ENCODE measurements around the gene ABCC11. TPM values are rescaled to one million over a fixed set of nuclear protein-coding genes. Genes with fewer than 3 reads are reported as not detected.

Gene ABCC11
- total and polyA plus RNA-seq, 2 of the 13 experiments (the other 11 are each of a cell fraction or from before 2014, with no cell fraction given), result 1.0 to 1.4 TPM

DNA sequence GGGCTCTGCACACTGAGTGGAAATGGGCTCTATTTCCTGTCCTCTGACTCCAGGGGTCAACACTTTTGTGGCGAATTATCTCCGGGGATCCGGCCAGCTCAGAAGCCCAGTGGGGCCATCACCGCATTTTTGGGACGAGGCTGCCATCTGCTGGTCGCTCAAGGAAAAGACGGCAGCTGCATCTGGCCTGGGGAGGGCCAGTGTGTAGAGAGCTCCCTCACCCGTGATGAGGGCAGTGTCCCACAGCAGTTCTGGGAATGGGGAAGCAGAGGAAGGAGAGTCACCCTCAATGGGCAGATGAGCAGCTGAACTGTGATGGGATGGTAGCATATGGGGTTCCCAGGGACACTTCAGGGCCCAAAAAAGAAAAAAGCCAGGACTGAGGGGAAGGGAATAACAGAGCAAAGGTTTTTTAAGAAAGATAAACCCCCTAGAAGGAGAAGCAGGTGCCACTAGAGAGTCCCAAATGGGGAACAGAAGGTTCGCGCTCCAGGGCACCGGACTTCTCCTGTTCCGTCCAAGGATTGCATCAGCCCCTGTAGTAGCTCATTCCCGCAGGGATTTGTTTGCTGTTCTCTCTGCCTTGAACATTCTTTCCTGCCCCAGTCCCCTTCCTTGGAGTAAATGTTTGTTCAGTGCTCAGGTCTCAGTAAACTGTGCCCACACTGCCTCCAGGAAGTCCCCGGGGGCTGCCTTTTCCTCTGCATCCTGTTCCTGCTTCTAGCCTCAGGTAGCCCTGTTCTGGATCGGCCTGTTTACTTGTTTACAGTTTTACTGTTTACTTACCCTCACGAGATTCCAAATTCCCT, 82.2 kb downstream of the ABCC11 start (continued):
- TF ChIP-seq HDAC6 (IDR thresholded peaks at IDR 0.05; ENCODE audit: low read depth, low read length), result no peak
- no peak for TF ChIP-seq MEIS2 (CRISPR knock-in tag; IDR thresholded peaks at IDR 0.05)
- no peak for TF ChIP-seq ZNF382 (CRISPR knock-in tag; IDR thresholded peaks at IDR 0.05; ENCODE audit: borderline replicate concordance)
- TF ChIP-seq ZNF468 (CRISPR knock-in tag; IDR thresholded peaks at IDR 0.05), result no peak
- TF ChIP-seq PAWR (CRISPR knock-in tag; IDR thresholded peaks at IDR 0.05; ENCODE audit: borderline replicate concordance), result no peak
- TF ChIP-seq ZNF660 (CRISPR knock-in tag; IDR thresholded peaks at IDR 0.05; ENCODE audit: borderline replicate concordance, low read depth), result no peak
- no peak; the same call in 1 of the 2 replicates for TF ChIP-seq ZNF777 (CRISPR knock-in tag; IDR thresholded peaks at IDR 0.05)
- no peak for TF ChIP-seq RNF2 (conservative IDR thresholded peaks at IDR 0.05; ENCODE audit: low read depth)
- TF ChIP-seq ZNF432 (CRISPR knock-in tag; IDR thresholded peaks at IDR 0.05; ENCODE audit: borderline replicate concordance), result no peak
- TF ChIP-seq, protein P1, sequence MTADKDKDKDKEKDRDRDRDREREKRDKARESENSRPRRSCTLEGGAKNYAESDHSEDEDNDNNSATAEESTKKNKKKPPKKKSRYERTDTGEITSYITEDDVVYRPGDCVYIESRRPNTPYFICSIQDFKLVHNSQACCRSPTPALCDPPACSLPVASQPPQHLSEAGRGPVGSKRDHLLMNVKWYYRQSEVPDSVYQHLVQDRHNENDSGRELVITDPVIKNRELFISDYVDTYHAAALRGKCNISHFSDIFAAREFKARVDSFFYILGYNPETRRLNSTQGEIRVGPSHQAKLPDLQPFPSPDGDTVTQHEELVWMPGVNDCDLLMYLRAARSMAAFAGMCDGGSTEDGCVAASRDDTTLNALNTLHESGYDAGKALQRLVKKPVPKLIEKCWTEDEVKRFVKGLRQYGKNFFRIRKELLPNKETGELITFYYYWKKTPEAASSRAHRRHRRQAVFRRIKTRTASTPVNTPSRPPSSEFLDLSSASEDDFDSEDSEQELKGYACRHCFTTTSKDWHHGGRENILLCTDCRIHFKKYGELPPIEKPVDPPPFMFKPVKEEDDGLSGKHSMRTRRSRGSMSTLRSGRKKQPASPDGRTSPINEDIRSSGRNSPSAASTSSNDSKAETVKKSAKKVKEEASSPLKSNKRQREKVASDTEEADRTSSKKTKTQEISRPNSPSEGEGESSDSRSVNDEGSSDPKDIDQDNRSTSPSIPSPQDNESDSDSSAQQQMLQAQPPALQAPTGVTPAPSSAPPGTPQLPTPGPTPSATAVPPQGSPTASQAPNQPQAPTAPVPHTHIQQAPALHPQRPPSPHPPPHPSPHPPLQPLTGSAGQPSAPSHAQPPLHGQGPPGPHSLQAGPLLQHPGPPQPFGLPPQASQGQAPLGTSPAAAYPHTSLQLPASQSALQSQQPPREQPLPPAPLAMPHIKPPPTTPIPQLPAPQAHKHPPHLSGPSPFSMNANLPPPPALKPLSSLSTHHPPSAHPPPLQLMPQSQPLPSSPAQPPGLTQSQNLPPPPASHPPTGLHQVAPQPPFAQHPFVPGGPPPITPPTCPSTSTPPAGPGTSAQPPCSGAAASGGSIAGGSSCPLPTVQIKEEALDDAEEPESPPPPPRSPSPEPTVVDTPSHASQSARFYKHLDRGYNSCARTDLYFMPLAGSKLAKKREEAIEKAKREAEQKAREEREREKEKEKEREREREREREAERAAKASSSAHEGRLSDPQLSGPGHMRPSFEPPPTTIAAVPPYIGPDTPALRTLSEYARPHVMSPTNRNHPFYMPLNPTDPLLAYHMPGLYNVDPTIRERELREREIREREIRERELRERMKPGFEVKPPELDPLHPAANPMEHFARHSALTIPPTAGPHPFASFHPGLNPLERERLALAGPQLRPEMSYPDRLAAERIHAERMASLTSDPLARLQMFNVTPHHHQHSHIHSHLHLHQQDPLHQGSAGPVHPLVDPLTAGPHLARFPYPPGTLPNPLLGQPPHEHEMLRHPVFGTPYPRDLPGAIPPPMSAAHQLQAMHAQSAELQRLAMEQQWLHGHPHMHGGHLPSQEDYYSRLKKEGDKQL (CRISPR knock-in tag; IDR thresholded peaks at IDR 0.05; ENCODE audit: low read depth), result peak; percentile 68; the same call in 1 of the 2 replicates
- TF ChIP-seq, protein P2, sequence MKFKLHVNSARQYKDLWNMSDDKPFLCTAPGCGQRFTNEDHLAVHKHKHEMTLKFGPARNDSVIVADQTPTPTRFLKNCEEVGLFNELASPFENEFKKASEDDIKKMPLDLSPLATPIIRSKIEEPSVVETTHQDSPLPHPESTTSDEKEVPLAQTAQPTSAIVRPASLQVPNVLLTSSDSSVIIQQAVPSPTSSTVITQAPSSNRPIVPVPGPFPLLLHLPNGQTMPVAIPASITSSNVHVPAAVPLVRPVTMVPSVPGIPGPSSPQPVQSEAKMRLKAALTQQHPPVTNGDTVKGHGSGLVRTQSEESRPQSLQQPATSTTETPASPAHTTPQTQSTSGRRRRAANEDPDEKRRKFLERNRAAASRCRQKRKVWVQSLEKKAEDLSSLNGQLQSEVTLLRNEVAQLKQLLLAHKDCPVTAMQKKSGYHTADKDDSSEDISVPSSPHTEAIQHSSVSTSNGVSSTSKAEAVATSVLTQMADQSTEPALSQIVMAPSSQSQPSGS (CRISPR knock-in tag; IDR thresholded peaks at IDR 0.05), result peak; percentile 83; the same call in 1 of the 2 replicates
- no peak for TF ChIP-seq ONECUT2 (CRISPR knock-in tag; IDR thresholded peaks at IDR 0.05)
- 0 out of 2 replicates have a peak, but pooled peaks have one; percentile 26 for TF ChIP-seq ZNF343 (CRISPR knock-in tag; IDR thresholded peaks at IDR 0.05)
- 0 out of 2 replicates have a peak, but pooled peaks have one; percentile 39 for TF ChIP-seq AKAP8 (CRISPR knock-in tag; IDR thresholded peaks at IDR 0.05)
- TF ChIP-seq ZNF724P (CRISPR knock-in tag; IDR thresholded peaks at IDR 0.05; ENCODE audit: borderline replicate concordance), result 0 out of 2 replicates have a peak, but pooled peaks have one; percentile 29
- TF ChIP-seq JUNB (CRISPR knock-in tag; IDR thresholded peaks at IDR 0.05; ENCODE audit: borderline replicate concordance), result no peak
- no peak for TF ChIP-seq AGO2 (optimal IDR thresholded peaks at IDR 0.05; ENCODE audit: low read depth, low read length)
- TF ChIP-seq SNAPC2 (CRISPR knock-in tag; IDR thresholded peaks at IDR 0.05), result peak; percentile 96
- TF ChIP-seq PHF21A (CRISPR knock-in tag; IDR thresholded peaks at IDR 0.05), result peak; percentile 90
- TF ChIP-seq ZSCAN12 (CRISPR knock-in tag; IDR thresholded peaks at IDR 0.05), result no peak
- TF ChIP-seq ATF7-NPFF (CRISPR knock-in tag; IDR thresholded peaks at IDR 0.05; ENCODE audit: low read depth), result no peak
- TF ChIP-seq MEIS1 (CRISPR knock-in tag; IDR thresholded peaks at IDR 0.05; ENCODE audit: borderline replicate concordance), result 0 out of 2 replicates have a peak, but pooled peaks have one; percentile 85
- peak; percentile 18; the same call in 1 of the 2 replicates for TF ChIP-seq NFE2L2 (IDR thresholded peaks at IDR 0.05; ENCODE audit: low read length)
- peak; percentile 13; the same call in 1 of the 2 replicates for TF ChIP-seq ZNF7 (CRISPR knock-in tag; IDR thresholded peaks at IDR 0.05)

All from HepG2 (cell line).